MM.1S (cell line): ENCODE data around the gene PTPRG.

ENCODE experiments used
- DNase-seq: peaks from one replicate; pipeline ENCODE4 v3.0.0-alpha.2; 2015
- H2AFZ ChIP-seq: fragments of 300-600 bp; sonication (generic); 2 replicates; pipeline ENCODE4 v1.6.0; 2016; ENCODE audit warnings: antibody characterized with exemption, low read length
- H3F3A ChIP-seq: fragments of 300-600 bp; sonication (generic); 2 replicates; pipeline ENCODE4 v1.6.1; 2016; ENCODE audit warnings: mild to moderate bottlenecking, antibody characterized with exemption, low read length, moderate library complexity, mixed read lengths; ENCODE audit not compliant: insufficient read depth
- H3K27ac ChIP-seq: fragments of 300-600 bp; sonication (generic); 2 replicates; pipeline ENCODE4 v1.5.1; 2016; ENCODE audit warnings: mild to moderate bottlenecking, low read length
- H3K27me3 ChIP-seq: fragments of 300-600 bp; sonication (generic); replicated peaks from 2 replicates; pipeline ENCODE4 v1.6.0; 2016; ENCODE audit warnings: low read length; ENCODE audit not compliant: insufficient read depth
- H3K36me3 ChIP-seq: fragments of 300-600 bp; sonication (generic); replicated peaks from 2 replicates; pipeline ENCODE4 v1.6.1; 2016; ENCODE audit warnings: mild to moderate bottlenecking, low read length, mixed read lengths; ENCODE audit not compliant: insufficient read depth
- H3K4me1 ChIP-seq: fragments of 300-600 bp; sonication (generic); 2 replicates; pipeline ENCODE4 v1.6.1; 2016; ENCODE audit warnings: low read length, mixed read lengths
- H3K4me2 ChIP-seq: fragments of 300-600 bp; sonication (generic); 2 replicates; pipeline ENCODE4 v1.6.0; 2016; ENCODE audit warnings: low read depth, low read length
- H3K4me3 ChIP-seq: fragments of 300-600 bp; sonication (generic); 2 replicates; pipeline ENCODE4 v1.5.1; 2016; ENCODE audit warnings: low read length, mixed read lengths
- H3K79me2 ChIP-seq: fragments of 300-600 bp; sonication (generic); 2 replicates; pipeline ENCODE4 v1.6.1; 2016; ENCODE audit warnings: mixed run types, low read length, mixed read lengths
- H3K9ac ChIP-seq: fragments of 300-600 bp; sonication (generic); 2 replicates; pipeline ENCODE4 v1.6.1; 2016; ENCODE audit warnings: low read length, mixed read lengths
- H3K9me2 ChIP-seq: fragments of 300-600 bp; sonication (generic); replicated peaks from 2 replicates; pipeline ENCODE4 v1.6.1; 2016; ENCODE audit warnings: mild to moderate bottlenecking, low read length, mixed read lengths; ENCODE audit not compliant: insufficient read depth
- H3K9me3 ChIP-seq: fragments of 300-600 bp; sonication (generic); replicated peaks from 2 replicates; pipeline ENCODE4 v1.6.1; 2016; ENCODE audit warnings: mild to moderate bottlenecking, low read length, mixed read lengths; ENCODE audit not compliant: insufficient read depth
- H4K20me1 ChIP-seq: fragments of 300-600 bp; sonication (generic); 2 replicates; pipeline ENCODE4 v1.6.1; 2016; ENCODE audit warnings: mild to moderate bottlenecking, low read length, moderate library complexity, mixed read lengths; ENCODE audit not compliant: insufficient read depth
- CTCF ChIP-seq: fragments of 300-600 bp; sonication (generic); IDR thresholded peaks from 2 replicates; pipeline ENCODE4 v1.5.1; 2016; ENCODE audit warnings: antibody characterized with exemption, low read length, mixed read lengths
- EZH2 ChIP-seq: fragments of 300-600 bp; sonication (generic); optimal IDR thresholded peaks from 2 replicates; pipeline ENCODE3; 2017; ENCODE audit warnings: low read depth, mild to moderate bottlenecking, antibody characterized with exemption, low read length, mixed read lengths
- EZH2phosphoT487 ChIP-seq: fragments of 300-600 bp; sonication (generic); IDR thresholded peaks from 2 replicates; pipeline ENCODE4 v1.6.1; 2018; ENCODE audit warnings: antibody characterized with exemption, low read length

PTPRG gene

DNA sequence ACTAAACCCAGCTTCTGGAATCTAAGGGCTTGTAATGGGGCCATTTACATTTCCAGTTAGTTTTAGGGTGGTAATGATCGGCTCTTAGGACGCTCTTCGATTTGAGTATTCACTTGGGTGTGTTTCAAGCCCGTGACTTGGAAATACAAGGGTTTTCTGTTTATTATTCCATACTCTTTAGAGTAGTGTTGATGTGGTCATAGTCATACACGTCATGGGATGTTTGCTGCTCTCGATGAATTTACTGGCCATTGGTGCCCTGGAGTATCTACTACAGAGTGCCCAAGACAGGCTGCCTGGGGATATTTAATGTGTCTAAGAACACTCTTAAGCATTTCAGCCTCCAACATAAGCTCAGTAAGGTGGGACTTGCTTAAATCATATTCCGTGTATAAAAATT is 64.1 kb downstream of the PTPRG start:
- no peaks in the 10 kb centered on the region for H4K20me1 ChIP-seq
- no peaks in the 10 kb centered on the region for H3K36me3 ChIP-seq
- H3K27ac ChIP-seq = no peak overlapping the region
- H3F3A ChIP-seq = peaks cover 8% of the 10 kb centered on the region; the same call in 1 of the 2 replicates
- H3K9me2 ChIP-seq = no peaks in the 10 kb centered on the region
- H3K9me3 ChIP-seq = no peaks in the 10 kb centered on the region
- H3K4me3 ChIP-seq = no peak overlapping the region
- TF ChIP-seq EZH2phosphoT487 = no peak
- no peak for TF ChIP-seq EZH2
- no peak for TF ChIP-seq CTCF
- H3K27me3 ChIP-seq = no peaks in the 10 kb centered on the region; the same call in 1 of the 2 replicates
- no peak for DNase-seq
- no peak overlapping the region for H3K9ac ChIP-seq
- H3K4me2 ChIP-seq = no peak overlapping the region
- peaks cover 30% of the 10 kb centered on the region for H3K4me1 ChIP-seq
- H3K79me2 ChIP-seq = no peaks in the 10 kb centered on the region
- H2AFZ ChIP-seq = no peak overlapping the region

GRCh38 chr3:61626484-61626883 is 65.1 kb downstream of the PTPRG start:
- Histone ChIP-seq H3F3A (peaks cover 11% of the 10 kb centered on the region), H3K4me3 (no peak overlapping the region), H3K79me2 (no peaks in the 10 kb centered on the region), H3K9me2 (no peaks in the 10 kb centered on the region), H2AFZ (no peak overlapping the region), H3K27ac (no peak overlapping the region), H3K4me1 (peaks cover 29% of the 10 kb centered on the region), H4K20me1 (no peaks in the 10 kb centered on the region), H3K9ac (no peak overlapping the region), H3K36me3 (no peaks in the 10 kb centered on the region), H3K9me3 (no peaks in the 10 kb centered on the region), H3K4me2 (no peak overlapping the region), H3K27me3 (no peaks in the 10 kb centered on the region; the same call in 1 of the 2 replicates)
- TF ChIP-seq EZH2 (no peak), CTCF (no peak), EZH2phosphoT487 (no peak)
- no peak for DNase-seq

DNA sequence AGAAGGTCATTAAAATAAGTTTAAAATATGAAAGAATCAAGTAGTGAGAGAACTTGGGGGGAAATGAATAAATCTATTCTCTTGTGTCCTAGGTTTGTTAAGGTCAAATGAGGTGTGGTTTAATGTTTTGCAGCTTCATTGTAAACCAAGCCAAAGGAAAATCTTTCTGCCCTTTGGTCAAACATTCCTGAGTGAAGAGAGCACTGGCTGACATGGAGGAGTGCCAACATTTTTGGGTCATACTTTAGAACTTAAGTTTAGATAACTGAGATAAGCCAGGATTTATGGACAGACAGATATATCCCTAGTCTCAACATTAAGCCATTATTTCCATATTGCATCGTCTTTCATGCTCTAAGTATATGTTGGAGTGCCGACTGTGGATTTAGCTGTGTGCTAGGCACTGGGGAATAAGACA is 66.4 kb downstream of the PTPRG start:
- TF ChIP-seq EZH2phosphoT487 = no peak
- no peak for TF ChIP-seq CTCF
- TF ChIP-seq EZH2 = no peak
- Histone ChIP-seq H3K79me2 (peaks cover 5% of the 10 kb centered on the region), H4K20me1 (no peaks in the 10 kb centered on the region), H3K36me3 (no peaks in the 10 kb centered on the region), H3K4me2 (no peak overlapping the region), H3K27ac (no peak overlapping the region), H3K4me3 (no peak overlapping the region), H3K27me3 (no peaks in the 10 kb centered on the region; the same call in 1 of the 2 replicates), H2AFZ (no peak overlapping the region), H3F3A (peaks cover 12% of the 10 kb centered on the region), H3K9me3 (no peaks in the 10 kb centered on the region), H3K9ac (no peak overlapping the region), H3K4me1 (peaks cover 39% of the 10 kb centered on the region), H3K9me2 (no peaks in the 10 kb centered on the region)
- DNase-seq = no peak
